ENCODE data around the gene WAPL. TPM values are rescaled to one million over a fixed set of nuclear protein-coding genes. Genes with fewer than 3 reads are reported as not detected.

Gene WAPL
- total and polyA plus RNA-seq, 2 of the 4 experiments (the other 2 are of a cell fraction): 11.5 to 31.7 TPM

- H3K4me2 ChIP-seq (ENCODE audit: low read depth, low read length): no peak overlapping the region
- BruUV-seq (replicated peaks): no TSS peak
- H3K79me1 ChIP-seq (ENCODE audit: low read depth in 1 of 2, low read length in 2 of 2): peaks cover 12 to 30% of the 10 kb centered on the region in 2 experiments
- H3K14ac ChIP-seq (replicated peaks; ENCODE audit: low read depth, low read length): no peak overlapping the region
- H3K56ac ChIP-seq (ENCODE audit: extremely low read depth, insufficient read depth, low read length): no peak overlapping the region
- peaks cover 3% of the 10 kb centered on the region; the same call in 1 of the 2 replicates for H3K9me1 ChIP-seq (ENCODE audit: insufficient read depth, low read length)
- no peak overlapping the region for H3K18ac ChIP-seq (ENCODE audit: low read depth, low read length)
- in situ Hi-C loops (cut with MboI; ENCODE audit: low sequenced_read_pairs) (no loop called here), intact Hi-C loops (cut with micrococcal nuclease) (loop anchor here (1.0 kb wide), 1 partner anchor 31 kb away; no protein-coding TSS in a partner anchor), dilution Hi-C loops (cut with HindIII; ENCODE audit: low sequenced_read_pairs, unreplicated experiment) (no loop called here)
- H2AFZ ChIP-seq (replicated peaks; ENCODE audit: low read length, poor library complexity): no peak overlapping the region
- H2AK9ac ChIP-seq (replicated peaks; ENCODE audit: low read depth, low read length, poor library complexity): no peak overlapping the region
- H3K27ac ChIP-seq (ENCODE audit: insufficient read depth, low read length): no peak overlapping the region
- H4K20me1 ChIP-seq (ENCODE audit: insufficient read depth, low read length): no peaks in the 10 kb centered on the region
- no peak overlapping the region for H2BK20ac ChIP-seq (ENCODE audit: low read depth, low read length)
- no peak overlapping the region for H3K4me3 ChIP-seq (ENCODE audit: insufficient read depth, low read depth, low read length)
- H3K4ac ChIP-seq (ENCODE audit: low read depth, low read length): no peak overlapping the region
- CTCF ChIA-PET: no interaction called here
- no peaks in the 10 kb centered on the region for H3K9me3 ChIP-seq (ENCODE audit: control insufficient read depth, insufficient read depth, low read length)
- H4K91ac ChIP-seq (ENCODE audit: insufficient read depth, low read depth, low read length): no peak overlapping the region
- peaks cover 3% of the 10 kb centered on the region; the same call in 1 of the 2 replicates for H3K4me1 ChIP-seq (ENCODE audit: control insufficient read depth, insufficient read depth, low read length)
- H2BK120ac ChIP-seq (ENCODE audit: low read depth, low read length): no peak overlapping the region
- TF ChIP-seq SMC3 (IDR thresholded peaks at IDR 0.05; ENCODE audit: low read depth, low read length): no peak
- no peak for TF ChIP-seq RAD21 (IDR thresholded peaks at IDR 0.05; ENCODE audit: low read length)
- TF ChIP-seq FOS (IDR thresholded peaks at IDR 0.05; ENCODE audit: low read depth, low read length): no peak
- TF ChIP-seq CHD1 (IDR thresholded peaks at IDR 0.05; ENCODE audit: low read depth, low read length): no peak
- no peak for TF ChIP-seq MAFK (IDR thresholded peaks at IDR 0.05; ENCODE audit: low read depth, low read length)
- no peak for TF ChIP-seq MXI1 (IDR thresholded peaks at IDR 0.05; ENCODE audit: borderline replicate concordance, low read depth, low read length)
- no peak for TF ChIP-seq CTCF (conservative IDR thresholded peaks at IDR 0.05; ENCODE audit: low read depth, low read length)
- H2BK15ac ChIP-seq (ENCODE audit: low read depth, low read length): no peak overlapping the region
- peaks cover 16% of the 10 kb centered on the region for H3K36me3 ChIP-seq (ENCODE audit: control insufficient read depth, insufficient read depth, low read length)
- WGBS, 2 experiments (ENCODE audit: extremely low coverage in 2 of 2, insufficient read length in 1 of 2): no CpG with 5 or more reads among the region's 3 CpGs
- ATAC-seq (ENCODE audit: low read depth): no peak
- no peak overlapping the region for H4K8ac ChIP-seq (ENCODE audit: low read depth in 2 of 2, low read length in 2 of 2)
- DNase-seq: no peak
- H3K23ac ChIP-seq (ENCODE audit: low read depth, low read length): no peak overlapping the region
- H4K5ac ChIP-seq (ENCODE audit: low read depth, low read length): no peak overlapping the region
- H3K9ac ChIP-seq (ENCODE audit: low read depth, low read length): no peak overlapping the region
- no peak overlapping the region for H2AK5ac ChIP-seq (ENCODE audit: low read depth, low read length)
- POLR2A ChIA-PET (ENCODE audit: unreplicated experiment): no interaction called here
- H2BK5ac ChIP-seq (ENCODE audit: low read depth, low read length, poor library complexity, severe bottlenecking): no peak overlapping the region
- H3K27me3 ChIP-seq (ENCODE audit: control insufficient read depth, insufficient read depth, low read length): no peaks in the 10 kb centered on the region
These were observed 49.5 kb downstream of the WAPL start for GRCh38 chr10:86472061-86472460.

Data from IMR-90 (cell line).